HG02885 (cell line): ENCODE data around the gene PAQR5.
"Not testable (repeated sequence)": the region's sequence is repeated elsewhere in the genome, so short reads cannot be mapped to it uniquely, and the experiment has no call there.

Experiments used
- ATAC-seq: cut with Tn5 transposase; IDR thresholded peaks from one replicate; pipeline ENCODE4 v1.9.1; 2021; ENCODE audit warnings: mild to moderate bottlenecking; ENCODE audit not compliant: unreplicated experiment, poor library complexity

Gene PAQR5

DNA sequence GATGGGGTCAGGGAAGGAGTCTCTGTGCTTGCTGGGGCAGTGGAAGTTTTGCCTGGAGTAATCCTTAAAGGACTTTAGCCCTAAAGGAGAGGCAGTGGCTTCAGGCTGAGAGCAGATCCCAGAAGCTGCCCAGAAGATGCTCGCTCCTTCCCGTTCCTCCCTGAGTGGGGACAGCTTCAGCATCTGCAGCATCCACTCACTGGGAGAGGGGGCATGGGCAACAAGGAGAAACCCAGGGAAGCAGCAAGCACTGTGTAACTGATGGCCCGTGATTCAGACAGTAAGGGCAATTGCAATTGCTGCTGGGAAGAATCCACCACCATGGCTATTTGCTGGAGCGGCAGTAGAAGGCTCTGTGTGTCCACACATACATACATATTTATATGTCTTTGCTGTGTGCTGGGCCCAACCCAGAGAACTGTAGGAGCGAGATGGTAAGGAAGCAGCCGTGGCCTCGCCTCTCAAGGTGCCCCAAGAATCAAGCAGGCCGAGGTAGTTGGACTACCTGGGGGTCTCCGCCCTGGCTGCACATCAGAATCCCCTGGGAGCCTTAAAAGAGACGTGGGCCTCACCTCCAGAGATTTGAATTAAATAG, 5.8 kb upstream of the PAQR5 start:
- no peak for ATAC-seq

DNA sequence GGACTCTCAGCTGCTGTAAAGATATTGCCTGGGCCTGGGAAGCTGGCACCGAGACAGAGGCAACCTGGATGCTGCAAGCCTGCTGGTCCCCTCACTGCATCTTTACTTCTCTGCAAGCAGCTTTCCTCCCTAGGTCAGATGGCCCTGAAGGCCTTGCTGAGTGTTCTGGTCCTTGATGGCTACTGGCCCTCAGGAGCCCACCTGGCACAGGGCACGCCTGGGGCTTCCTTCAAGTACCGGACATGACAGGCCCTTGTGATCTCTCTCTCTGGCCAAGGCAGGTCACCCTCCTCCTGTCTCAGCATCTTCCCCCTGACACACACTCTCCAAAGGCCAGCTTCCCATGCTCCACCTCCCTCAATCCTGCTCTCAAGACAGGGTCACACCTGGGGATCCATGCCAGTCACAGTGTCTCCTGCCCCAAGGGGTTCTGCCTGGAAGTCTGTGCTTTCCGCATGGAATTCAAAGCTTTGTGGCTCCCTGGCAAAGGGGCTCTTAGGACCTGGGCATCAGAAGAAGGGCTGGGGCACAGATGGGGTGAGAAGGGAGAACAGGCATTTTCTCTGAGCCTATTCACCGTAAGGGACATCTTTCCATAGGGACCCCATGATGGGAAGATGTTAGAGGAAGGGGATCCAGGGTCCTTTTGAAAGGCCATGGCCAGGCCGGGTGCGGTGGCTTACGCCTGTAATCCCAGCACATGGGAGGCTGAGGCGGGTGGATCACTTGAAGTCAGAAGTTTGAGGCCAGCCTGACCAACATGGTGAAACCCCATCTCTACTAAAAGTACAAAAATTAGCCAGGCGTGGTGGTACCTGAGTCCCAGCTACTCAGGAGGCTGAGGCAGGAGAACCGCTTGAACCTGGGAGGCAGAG, 4.7 kb upstream of the PAQR5 start:
- ATAC-seq = no peak

DNA sequence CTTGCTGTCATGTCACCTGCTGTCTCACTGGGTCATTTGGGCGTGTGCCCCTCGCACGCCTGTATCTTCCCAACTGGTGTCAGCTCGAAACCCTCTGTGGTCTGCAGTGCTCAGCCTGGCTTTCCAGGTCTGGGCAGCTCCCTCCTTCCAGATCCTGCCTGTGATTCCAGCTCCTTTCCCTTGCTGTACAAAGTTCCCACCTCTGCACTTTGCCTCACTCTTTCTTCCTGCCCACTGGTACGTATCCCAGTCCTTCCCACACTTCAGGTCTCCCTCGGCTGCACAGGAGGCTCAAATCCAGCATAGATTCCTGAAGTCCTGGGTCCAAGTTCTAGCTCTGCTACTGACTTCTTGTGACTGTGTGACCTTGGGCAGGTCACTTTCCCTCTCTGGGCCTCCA, 2.1 kb upstream of the PAQR5 start:
- no peak for ATAC-seq

DNA sequence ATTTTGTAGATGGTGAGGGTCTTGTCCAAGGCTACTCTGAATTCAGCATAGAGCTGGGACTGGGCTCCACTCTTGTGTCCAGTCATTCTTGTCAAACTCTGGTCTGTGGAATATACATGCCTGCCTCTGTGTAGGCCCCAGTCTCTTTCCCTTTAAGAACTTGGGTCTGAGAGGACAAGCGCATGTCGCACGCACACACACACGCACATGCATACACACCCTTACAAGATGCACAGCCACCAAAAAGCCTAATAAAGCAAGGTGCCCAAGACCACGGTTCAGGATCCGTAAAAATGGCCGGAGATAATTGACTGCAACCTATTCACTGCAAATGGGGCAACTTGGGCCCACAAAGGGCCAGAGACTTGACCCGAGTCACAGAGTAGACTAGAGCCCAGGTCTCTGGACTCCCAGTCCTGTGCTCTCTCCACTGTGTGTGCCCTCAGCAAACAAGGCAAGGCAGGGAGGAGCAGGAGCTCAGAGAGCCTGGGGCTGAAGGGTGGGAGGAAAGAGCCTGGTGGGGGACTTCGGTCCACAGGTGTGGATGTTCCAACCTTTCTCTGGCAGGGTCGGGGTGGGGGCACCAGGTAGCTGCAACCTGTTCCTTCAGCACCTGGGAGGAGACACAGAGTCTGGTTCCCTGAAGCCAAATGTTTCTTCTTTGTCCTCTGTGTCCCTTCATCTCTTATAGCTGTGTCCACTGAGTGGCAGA, 914 bp upstream of the PAQR5 start:
- ATAC-seq = no peak

DNA sequence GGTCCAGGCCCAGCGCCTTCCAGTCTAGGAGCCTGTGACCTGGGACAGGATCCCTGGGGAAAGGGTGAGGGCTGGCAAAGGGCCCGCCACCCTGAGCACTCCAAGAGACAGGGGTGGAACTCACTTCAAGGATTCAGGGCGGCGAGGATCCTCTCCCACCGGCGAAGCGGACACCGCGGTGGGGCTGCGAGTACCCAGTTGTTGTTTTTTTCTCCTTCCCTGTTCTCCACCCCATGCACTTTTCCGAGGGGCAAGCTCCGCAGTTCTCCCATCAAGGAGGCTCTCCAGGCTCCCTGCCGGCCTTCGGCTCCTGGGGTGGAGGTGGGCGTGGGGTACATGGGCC, 387 bp upstream of the PAQR5 start:
- ATAC-seq = no peak

DNA sequence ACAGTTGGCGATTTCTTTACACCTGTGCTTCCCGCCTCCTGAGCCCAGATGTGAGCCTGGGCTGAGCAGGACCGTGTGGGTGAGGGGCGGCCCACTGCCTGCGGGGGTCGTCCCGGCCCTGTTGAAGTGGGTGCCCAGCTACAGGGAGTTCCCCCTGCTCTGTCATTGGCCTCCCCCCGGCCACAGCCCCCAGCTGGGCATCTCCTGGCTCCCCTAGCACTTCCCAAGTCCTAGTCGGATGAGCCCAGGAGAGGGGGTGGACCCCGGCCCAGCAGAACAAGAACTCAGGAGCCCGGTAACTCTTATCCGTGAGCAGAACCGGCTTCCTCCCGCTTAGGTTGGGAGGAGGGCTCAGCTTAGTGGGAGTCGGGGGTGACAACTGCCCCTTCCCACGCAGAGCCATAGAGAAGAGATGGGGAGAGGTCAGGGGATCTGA, 757 bp downstream of the PAQR5 start:
- ATAC-seq = no peak

DNA sequence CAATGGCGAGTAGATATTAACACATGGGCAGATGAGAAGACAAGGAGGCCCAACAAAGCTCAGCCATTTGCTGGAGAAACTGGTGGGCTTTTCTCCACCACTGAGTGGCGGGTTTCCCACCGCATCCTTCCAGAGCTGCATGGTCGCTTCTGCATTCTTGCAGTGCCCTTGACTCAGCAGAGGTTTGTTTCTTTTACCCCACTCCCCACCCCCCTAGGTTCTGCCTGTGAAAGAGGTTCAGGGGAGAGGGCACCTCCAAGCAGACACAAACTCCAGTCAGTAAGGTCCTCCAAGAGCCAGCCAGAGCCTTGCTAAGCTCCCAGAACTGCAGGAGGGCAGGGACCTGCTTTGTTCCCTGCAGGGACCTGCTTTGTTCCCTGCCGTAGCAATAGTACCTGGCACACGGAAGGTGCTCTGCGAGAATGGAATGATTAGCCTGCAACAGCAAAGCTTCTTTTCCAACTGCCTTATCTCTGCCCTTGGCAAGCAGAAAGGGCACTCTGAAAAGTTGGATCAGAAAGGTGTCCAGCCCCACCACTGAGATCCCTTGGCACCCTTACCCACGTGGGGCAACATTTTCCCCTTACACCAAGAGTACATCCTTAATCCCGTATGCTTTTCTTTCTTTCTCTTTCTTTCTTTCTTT, 1.4 kb downstream of the PAQR5 start:
- ATAC-seq = no peak

DNA sequence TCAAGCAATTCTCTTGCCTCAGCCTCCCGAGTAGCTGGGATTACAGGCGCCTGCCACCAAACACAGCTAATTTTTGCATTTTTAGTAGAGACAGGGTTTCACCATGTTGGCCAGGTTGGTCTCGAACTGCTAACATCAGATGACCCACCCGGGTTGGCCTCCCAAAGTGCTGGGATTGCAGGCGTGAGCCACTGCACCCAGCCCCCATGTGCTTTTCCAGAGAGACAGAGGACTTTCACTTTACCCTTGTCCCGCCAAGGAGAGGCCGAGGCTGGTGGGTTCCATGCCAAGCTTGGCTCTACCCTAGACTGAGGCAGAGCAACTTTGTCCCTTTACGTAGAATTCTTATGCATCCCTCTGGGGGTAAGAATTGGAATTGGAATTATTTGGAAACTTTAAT, 2.4 kb downstream of the PAQR5 start:
- ATAC-seq = not testable (repeated sequence)

DNA sequence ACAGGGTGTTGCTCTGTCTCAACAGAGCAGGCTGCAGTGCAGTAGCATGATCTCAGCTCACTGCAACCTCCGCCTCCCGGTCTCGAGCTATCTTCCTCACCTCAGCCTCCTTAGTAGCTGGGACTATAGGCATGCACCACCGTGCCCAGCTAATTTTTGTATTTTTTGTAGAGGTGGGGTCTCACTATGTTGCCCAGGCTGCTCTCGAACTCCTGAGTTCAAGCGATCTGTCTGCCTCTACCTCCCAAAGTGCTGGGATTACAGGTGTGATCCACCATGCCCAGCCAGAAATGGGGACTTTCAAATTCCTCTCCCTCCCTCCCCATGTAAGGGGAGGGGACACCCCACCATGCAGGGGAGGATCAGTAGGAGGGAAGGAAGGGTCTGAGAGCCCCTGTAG, 3.4 kb downstream of the PAQR5 start:
- not testable (repeated sequence) for ATAC-seq

DNA sequence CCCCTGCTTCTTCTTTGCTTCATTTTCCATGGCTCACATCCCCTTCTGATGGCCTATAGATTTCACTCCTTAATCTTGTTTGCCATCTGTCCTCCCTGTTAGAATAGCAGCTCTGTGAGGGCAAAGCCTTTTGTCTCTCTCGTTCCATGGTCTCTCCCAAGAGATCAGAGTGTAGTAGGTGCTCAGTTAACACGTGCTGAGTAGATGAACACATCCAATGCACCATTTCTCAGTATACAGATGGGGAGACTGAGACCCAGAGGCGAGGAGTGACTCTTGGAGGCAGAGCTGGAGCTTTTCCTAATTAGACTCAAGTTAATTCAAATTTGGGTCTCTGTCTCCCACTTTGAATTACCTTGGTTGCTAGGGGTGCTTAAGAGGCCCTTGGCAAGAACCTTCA, 4.2 kb downstream of the PAQR5 start:
- no peak for ATAC-seq

DNA sequence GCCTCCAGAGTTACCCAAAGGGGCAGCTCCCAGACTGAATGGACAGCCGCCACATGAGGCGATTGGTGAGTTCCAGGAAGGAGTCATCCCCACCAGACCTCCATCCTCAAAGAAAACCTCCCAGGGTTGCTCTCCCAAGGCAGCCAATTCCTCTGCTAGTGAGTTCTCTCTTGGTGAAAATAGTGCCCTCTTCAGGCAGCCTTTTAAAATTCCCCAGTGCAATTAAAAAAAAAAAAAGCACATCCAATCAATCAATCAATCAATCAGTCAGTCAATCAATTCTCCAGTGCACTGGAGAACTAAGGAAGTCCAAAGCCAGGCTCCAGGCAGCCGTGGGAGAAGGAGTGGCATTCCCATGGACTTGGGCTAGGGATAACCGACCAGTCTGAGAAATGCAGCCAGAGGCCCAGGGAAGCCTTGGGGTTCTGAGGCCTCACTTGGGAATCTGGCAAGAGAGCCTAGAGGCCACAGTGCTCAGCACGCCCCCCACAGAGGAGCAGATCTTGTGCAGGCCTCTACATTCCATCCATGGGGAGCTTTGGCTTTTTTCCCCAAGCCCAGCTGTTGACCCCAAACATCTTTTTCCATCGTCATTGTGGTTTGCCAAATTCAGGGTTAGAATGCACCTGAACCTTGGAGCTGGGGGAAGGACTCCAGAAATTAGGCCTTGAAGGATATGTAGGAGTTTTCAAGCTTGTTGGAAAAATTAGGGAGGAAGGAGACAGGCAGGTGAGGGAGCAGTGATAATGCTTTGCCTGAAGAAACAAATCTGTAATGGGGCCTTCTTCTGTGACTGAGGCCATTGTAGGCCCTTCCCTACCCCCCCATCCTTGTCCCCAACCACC, 4.8 kb downstream of the PAQR5 start:
- no peak for ATAC-seq

DNA sequence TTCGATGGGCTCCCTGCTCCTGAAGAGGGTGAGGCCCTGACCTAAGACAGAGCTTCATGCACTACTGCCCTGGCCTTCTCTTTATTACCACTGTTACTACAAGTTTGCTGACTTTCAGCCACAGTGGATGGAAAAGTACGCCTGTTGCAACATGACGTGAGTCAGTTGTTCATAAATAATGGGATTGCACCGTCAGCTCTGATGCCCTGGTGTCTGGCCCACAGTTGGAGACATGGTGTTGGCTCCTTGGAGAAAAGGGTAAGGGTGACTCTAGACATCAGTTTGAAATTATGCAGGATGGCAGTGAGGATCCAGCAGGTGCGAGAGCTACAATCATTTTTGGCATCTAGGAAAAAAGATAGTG, 5.5 kb downstream of the PAQR5 start:
- no peak for ATAC-seq

DNA sequence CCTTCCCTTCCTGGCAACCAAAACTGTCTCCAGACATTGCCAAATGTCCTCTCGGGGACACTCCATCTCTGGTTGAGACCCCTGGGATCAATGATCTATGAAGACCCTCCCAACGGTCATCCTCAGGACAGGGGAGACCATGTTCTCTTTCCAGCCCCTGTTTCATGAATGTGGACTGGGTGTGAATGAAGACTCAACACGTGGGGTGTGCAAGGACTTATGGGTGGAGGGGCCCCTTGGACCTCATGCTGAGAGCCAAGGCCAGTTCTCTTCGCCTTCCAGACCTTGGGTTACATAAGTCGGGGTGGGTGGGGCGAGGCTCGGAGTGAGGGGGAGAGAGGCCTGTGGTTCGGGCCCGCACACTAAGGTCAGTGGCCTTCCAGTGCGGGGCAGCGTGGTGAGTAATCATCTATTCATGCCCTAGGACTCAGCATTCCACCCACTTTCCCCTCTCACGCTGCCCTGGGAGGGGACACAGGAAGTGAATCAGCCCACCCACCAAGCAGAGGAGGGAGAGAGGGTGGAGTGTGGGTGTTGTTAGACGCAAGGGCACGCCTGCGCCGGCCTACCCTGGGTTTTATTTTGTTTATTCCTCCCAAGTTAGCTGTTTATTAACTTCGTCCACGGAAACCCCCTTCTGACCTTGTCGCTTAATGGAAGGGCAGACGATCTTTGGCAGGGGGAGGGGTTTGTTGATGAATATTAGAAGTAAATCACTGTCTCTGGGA, 6.7 kb downstream of the PAQR5 start:
- no peak for ATAC-seq

DNA sequence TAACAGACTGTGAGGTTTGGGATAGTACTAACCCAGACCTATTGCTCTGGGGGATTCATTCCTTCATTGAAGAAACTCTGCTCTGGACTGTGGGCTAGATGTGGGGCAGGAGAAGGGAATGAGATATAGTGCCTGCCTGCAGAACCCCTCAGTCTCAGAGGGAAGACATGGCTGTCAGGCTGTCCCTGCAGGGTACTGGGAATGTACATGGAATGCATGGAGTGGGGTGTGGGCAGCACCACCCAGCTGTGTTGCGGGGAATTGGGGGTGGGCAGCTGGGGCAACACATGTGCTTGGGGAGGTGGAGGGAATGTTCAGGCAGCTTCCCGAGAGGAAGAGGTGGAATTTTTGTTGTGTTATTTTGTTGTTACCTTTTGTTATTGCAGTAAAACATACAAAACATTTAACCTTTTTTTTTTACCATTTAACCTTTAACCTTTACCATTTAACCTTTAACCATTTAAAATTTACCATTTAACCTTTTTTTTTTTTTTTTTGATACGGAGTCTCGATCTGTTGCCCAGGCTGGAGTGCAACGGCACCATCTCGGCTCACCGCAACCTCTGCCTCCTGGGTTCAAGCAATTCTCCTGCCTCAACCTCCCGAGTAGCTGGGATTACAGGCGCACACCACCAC, 7.3 kb downstream of the PAQR5 start:
- no peak for ATAC-seq

DNA sequence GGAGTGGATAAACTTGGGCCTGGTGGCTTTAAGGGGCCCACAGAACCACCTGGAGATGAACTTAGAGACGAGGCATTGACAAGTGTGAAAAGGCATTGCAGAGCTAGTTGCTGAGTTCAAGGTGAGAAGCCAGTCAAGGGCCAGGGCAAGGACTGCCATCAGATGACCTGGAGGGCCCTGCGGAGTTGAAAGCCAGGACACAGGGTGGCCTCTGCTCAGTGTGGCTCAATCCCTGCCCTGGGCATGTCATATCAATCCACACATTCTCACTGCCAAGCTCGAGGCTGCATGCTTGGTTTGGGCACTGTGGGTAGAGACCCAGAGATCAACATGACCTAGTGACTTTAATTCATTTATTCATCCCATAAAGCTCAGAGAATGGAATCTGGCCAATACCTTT, 9.2 kb downstream of the PAQR5 start:
- ATAC-seq = no peak

DNA sequence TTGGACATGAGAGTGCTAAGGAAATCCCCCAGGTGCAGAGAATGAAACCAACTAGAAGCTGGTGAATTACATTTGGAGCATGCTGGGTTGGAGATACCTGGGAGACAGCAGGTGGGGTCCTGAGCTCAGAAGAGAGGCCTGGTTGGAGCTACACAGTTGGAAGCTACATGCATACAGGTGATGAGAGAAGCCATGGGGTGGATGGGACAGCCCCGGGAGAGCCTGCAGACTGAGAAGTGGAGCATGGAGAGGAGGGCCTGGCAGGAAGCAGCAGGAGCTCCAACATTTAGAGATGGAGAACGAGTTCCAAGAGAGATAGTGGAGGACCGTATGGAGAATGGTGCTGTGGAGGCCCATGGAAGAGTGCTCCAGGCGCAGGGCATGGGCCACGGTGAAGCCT, 10.2 kb downstream of the PAQR5 start:
- no peak for ATAC-seq

DNA sequence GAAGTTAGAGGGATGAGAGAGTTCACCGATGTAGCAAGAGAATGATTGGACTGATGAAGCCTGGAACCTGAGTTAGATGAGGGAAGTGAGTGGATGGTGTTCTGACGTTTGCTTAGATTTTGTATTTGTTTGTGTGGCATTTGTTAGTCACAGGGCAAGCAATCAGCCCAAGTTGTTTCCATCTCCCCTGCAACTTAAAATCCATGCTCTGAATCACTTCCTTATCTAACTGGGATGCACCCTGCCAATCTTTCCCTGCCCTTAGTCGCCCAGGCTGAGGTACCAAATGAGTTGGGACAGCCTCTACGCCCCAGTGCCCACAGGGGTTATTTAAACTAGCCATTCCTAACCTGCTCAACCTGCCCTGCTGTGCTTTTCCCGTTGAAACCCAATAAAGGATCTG, 12.6 kb downstream of the PAQR5 start:
- no peak for ATAC-seq

DNA sequence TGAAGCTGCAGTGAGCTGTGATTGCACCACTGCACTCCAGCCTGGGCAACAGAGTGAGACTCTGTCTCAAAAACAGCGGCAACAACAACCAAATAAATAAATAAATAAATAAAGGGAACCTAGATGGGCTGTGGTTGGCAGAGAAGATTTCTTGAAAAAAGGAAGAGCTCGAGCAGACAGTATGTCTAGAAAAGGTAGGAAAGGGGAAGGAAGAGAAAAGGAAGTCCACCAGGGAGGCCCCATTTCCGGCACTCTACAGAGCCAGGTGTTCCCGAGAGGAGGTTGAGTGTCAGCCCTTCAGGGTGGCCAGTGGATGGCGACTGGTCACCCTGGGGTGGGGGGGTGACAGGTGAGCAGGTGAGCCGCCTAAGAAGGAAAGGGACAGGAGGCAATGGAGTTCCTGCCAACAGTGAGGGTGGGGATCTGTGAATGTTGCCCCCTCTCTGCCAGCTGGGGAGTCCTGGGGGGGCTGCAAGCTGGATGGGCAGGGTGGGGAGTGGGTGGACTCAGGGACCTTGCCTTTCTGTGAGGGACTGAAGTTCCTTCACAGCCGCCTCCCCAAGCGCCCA, 14.8 kb downstream of the PAQR5 start:
- ATAC-seq = no peak

DNA sequence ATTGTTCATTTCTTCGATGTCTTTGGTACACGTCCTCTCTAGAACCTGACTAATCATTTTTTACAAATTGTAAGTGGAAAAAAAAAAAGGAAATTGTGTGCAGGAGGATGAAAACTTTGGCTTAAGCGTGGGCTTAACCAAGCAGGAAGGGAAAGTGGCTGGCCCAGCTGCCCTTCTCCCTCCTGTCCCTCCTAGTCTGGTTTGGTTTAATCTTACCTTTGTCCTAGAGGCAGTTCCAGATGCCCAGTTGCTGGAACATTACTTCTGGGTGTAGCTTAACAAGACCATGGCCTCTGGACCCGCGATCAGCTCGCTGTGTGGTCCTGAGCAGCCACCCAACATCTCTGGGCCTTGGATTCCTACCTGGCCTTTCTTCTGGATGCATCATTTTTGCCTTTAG, 15.4 kb downstream of the PAQR5 start:
- no peak for ATAC-seq
